Kidney capillary endothelial cell (primary cell): ENCODE results near the gene NT5DC2.
A peak's percentile ranks its signal among the peaks of the same experiment; 100 is the strongest.

Experiments
- DNase-seq: peaks from one replicate; pipeline ENCODE4 v3.0.0-alpha.2; 2018; ENCODE audit warnings: low spot score

Gene NT5DC2

DNA sequence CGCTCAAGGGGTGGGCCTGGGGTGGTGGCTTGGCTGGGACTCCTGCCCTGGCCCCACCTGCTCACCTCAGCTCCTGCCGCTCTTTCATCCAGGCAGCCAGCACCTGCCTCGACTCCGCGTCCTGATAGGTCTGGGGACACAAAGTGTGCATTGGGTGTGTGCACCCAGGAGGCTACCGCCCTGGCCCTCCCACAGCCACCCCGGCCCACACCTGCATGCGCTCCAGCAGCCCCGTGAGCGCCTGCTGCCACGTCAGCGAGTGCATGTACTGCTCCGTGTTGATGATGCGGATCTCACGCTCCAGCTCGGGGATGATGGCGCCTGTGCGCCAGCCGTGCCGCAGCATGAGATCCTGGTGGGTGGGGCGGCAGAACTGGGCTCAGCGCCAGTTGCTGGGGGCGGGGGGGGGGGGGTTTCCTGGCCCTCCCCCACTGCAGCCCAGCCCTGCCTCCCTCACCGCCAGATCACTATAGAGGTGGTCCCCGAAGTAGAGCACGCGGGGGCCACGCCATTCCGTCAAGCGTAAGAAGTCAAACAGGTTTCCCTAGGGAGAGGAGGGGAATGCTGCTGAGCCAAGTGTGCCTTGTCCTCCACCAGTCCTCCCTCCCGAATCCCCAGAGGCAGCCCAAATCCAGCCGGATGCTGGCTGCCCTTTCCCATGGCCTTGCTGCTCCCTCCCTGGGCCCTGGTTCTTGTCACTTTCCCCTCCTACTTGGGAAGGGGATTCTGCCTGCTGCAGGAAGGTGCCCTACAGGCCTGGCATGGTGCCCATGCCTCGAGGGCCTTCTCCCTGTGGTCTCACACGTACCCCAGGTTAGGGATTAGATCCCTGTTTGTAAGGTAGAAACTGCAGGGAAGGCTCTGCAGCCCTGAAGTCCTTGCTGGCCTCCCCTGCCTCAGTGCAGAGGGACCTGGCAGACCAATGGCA is 8.6 kb downstream of the NT5DC2 start:
- peak; percentile 43 for DNase-seq

DNA sequence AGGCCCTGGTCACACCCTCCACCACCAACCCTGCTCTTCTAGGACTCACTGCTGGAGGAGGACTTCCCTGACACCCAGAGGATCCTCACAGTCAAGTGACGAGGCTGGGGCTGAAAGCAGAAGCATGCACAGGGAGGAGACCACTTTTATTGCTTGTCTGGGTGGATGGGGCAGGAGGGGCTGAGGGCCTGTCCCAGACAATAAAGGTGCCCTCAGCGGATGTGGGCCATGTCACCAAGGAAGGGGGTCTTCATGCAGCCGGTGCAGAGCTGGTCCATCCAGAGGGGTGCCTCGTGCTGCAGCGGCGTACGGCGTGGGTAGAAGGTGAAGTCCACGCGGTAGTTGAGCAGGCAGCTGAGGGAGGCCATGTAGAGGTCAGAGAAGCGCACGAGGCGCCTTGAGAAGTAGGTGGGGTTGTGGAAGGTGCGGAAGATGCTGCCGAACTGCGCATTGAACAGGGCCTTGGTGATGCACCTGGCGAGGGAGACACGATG is 9.4 kb downstream of the NT5DC2 start:
- DNase-seq = no peak

DNA sequence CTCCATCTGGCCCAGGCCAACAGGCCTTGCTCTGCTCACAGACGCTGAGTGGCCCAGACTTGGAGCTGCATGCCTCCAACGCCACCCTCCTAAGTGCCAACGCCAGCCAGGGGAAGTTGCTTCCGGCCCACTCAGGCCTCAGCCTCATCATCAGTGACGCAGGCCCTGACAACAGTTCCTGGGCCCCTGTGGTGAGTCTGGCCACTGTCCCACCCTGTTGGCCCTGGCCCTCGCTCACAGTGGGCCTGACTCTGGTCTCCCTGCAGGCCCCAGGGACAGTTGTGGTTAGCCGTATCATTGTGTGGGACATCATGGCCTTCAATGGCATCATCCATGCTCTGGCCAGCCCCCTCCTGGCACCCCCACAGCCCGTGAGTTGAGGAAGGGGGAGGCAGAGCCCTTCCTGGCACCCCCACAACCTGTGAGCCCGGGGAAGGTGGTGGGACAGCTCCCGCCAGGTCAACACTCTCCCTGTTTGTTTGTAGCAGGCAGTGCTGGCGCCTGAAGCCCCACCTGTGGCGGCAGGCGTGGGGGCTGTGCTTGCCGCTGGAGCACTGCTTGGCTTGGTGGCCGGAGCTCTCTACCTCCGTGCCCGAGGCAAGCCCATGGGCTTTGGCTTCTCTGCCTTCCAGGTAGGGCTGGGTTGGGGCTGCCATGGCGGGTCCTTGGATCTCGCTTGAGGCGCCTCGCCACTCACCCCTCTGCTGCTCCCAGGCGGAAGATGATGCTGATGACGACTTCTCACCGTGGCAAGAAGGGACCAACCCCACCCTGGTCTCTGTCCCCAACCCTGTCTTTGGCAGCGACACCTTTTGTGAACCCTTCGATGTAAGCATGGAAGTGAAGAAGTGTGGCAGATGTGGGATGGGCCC is 10.0 kb downstream of the NT5DC2 start:
- no peak for DNase-seq

DNA sequence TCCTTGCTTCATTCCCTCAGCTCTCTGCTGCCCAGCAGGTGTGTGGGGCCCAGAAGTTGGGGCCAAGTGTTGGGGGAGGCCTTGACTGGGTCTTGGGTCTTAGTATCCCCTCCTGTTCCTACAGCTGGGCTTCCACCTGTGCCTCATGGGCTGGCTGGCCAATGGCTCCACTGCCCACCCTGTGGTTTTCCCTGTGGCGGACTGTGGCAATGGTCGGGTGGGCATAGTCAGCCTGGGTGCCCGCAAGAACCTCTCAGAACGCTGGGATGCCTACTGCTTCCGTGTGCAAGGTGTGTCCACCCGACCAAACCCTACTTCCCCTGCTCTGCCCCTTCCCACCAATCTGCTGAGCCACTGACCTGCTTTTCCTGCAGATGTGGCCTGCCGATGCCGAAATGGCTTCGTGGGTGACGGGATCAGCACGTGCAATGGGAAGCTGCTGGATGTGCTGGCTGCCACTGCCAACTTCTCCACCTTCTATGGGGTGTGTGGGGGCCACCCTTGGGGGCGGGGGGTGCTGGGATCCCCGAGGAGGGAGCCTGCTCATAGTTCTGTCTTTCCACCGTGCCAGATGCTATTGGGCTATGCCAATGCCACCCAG is 10.9 kb downstream of the NT5DC2 start:
- DNase-seq = no peak

DNA sequence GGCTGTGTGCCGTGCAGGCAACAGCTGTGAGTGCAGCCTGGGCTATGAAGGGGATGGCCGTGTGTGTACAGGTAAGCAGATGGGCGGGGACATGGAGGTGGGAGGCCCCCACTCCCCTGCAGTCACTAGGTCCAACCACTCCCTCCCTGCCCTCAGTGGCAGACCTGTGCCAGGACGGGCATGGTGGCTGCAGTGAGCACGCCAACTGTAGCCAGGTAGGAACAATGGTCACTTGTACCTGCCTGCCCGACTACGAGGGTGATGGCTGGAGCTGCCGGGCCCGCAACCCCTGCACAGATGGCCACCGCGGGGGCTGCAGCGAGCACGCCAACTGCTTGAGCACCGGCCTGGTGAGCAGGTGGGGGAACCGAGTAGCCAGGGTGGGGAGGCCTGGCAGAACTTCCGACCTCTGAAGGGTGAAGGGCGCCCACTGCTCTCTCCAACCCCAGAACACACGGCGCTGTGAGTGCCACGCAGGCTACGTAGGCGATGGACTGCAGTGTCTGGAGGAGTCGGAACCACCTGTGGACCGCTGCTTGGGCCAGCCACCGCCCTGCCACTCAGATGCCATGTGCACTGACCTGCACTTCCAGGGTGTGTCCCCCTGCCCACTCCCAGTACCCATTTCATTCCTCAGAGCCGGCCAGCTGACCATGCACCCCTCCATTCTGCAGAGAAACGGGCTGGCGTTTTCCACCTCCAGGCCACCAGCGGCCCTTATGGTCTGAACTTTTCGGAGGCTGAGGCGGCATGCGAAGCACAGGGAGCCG is 11.6 kb downstream of the NT5DC2 start:
- no peak for DNase-seq

DNA sequence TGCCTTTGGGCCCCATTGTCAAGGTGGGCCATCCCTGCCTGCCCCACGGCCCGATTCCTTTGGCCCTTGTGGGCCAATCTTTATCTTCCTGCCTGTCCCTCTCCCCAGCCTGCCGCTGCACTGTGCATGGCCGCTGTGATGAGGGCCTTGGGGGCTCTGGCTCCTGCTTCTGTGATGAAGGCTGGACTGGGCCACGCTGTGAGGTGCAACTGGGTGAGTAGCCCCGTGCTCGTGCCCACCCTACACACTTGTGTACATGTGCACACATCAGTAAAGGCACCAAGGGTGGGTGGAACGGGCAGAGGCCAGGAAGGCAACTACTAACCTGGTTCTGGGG is 12.2 kb downstream of the NT5DC2 start:
- DNase-seq = no peak

DNA sequence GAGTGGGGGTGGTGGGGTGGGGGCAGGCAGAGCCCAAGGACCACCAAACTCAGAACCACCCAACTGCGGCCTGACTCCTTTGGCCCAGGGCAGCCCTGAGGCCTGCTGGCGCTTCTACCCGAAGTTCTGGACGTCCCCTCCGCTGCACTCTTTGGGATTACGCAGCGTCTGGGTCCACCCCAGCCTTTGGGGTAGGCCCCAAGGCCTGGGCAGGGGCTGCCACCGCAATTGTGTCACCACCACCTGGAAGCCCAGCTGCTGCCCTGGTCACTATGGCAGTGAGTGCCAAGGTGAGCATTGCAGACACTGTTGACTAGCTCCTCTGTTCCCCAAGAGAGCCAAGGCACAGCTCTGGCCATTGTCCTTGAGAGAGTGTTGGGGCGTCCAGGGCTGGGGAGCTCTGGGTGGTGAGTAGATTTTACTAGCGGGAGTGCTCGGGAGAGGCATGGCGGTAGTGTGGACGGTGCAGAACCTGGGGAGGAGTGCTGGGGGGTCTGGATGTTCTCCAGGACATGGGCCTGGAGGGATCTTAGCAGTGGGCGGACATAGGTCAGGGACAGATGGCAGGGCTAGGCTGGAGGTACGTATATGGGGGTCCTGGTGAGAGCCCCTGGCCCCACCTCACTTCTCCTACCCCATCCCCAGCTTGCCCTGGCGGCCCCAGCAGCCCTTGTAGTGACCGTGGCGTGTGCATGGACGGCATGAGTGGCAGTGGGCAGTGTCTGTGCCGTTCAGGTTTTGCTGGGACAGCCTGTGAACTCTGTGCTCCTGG is 12.8 kb downstream of the NT5DC2 start:
- DNase-seq = no peak

DNA sequence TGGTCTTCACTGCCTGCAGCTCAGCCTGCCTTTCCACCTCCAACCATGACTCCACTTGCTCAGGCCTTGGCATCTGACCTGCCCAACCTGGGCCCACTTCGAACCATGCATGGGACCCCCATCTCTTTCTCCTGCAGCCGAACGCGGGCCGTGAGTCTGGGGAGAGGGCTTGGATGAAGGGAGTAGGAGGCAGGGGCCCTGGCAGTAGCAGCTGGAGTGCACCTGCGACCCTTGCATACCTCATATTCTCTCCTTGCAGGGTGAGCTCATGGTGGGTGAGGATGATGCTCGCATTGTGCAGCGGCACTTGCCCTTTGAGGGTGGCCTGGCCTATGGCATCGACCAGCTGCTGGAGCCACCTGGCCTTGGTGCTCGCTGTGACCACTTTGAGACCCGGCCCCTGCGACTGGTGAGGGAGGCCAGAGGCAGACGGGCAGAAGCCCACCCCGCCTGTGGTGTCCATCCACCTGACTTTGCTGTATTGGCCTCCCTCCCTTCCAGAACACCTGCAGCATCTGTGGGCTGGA is 13.5 kb downstream of the NT5DC2 start:
- no peak for DNase-seq

DNA sequence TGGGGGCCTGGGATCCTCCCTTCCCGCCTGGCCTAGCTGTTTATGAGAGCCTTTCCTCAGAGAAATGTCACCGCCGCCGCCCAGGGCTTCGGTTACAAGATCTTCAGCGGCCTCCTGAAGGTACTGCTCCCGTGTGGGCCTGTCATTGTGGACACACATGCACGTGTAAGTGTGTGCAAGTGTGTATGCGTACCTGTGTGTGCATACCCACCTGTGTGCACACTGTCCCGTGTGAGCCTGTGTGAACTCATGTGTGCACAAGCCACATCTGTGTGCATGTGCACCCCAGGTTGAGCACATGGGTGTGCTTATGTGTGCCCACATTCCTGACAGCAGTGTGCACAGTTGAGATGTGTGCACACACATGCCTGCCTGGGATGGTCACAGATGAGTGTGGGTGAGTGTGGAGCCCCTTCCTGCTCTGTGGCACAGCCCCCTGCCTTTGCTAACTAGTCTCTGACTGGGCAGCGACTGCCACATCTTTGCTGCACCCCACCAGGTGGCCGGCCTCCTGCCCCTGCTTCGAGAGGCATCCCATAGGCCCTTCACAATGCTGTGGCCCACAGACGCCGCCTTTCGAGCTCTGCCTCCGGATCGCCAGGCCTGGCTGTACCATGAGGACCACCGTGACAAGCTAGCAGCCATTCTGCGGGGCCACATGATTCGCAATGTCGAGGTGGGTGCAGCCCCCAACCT is 14.1 kb downstream of the NT5DC2 start:
- DNase-seq = no peak

DNA sequence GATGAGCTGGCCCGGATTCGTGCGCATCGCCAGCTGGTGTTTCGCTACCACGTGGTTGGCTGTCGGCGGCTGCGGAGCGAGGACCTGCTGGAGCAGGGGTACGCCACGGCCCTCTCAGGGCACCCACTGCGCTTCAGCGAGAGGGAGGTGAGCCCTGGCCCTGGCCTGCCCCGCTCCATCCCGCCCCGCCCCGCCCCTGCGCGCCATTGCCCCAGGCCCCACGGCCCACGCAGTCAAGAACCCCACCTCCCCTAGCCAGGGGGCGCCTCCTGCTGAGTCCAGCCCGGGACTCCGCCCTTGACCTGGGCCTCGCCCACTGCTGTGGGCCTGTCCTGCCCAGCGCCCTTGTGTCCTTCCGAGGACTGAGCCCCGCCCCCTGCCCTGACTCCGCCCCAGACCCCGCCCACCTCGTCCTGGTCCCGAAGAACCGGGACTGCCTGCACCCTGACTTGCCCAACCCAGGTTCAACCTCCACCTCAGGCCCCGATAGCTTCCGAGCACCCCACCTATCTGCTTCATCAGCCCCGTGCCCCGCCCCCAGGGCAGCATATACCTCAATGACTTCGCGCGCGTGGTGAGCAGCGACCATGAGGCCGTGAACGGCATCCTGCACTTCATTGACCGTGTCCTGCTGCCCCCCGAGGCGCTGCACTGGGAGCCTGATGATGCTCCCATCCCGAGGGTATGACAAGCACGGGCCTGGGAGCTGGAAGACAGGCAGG is 14.8 kb downstream of the NT5DC2 start:
- DNase-seq = no peak

DNA sequence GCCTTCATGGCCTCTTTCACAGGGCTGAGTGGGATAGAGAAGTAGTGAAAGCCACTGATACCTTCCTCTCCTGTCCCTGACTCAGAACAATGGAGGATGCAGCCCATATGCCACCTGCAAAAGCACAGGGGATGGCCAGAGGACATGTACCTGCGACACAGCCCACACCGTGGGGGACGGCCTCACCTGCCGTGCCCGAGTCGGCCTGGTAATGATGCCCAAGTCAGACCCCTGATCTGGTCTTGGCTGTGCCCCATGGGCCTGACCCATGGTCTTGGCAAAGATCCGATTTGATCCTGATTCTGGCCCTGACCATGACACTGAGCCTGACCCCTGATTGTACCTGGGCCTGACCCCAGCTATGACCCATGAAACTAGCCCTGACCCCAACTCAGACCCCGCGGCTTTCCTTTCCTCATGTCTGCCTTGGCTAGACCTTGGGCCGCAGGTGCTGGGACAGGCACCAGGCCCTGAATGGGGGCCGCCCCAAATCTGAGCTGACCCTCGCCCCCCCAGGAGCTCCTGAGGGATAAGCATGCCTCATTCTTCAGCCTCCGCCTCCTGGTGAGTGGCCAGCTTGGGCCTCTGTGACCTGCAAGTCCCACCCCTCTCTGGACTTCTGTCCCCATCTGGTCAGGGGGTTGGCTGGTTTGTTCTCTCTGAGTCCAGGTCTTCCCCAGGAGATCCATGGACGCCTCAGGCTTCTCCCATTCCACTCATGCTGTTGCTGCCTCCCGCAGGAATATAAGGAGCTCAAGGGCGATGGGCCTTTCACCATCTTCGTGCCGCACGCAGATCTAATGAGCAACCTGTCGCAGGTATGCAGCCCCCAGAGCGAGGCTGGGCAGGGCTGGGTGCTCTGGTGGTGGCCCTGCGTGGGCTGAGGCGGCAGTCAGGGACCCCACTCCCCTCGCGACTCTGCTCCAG is 15.6 kb downstream of the NT5DC2 start:
- DNase-seq = no peak

DNA sequence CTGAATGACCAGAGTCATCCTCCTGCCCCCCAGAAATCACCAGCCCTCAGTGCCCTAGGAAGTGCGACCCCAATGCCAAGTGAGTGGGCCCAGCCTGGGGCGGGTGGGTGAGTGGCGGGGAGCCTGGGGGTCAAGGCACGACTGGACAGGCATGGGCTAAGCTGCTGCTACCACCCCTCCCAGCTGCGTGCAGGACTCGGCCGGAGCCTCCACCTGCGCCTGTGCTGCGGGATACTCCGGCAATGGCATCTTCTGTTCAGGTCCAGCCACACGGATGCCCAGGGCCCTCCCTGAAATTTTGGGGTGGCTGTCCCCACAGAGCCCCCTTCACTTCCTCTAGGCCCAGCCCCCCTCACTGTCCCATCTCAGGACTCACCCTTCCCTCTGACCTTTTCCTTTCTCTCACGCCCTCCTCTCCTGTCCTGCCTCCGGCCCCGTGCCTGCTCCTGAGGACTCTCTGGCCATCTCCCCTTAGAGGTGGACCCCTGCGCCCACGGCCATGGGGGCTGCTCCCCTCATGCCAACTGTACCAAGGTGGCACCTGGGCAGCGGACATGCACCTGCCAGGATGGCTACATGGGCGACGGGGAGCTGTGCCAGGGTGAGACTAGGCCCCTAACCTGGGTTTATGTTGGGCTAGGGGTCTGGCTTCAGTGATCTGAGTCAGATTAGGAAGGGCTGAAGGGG is 17.0 kb downstream of the NT5DC2 start:
- no peak for DNase-seq

DNA sequence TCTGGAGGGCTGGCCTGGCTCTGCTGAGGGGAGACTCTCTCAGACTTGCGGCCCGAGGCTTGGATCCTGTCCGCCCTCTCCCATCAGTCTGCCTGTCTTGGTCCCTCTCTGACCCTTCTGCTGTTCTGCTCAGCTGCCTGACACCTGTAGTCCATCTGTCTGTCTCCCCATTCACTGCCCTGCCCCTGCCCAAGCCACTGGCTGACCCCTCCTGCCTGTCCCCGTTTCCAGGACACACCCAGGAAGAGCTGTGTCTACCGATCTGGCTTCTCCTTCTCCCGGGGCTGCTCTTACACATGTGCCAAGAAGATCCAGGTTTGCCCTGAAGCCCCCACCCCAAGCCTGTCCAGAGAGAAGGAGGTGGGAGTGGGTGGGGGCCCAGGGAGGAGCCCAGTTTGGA is 18.5 kb downstream of the NT5DC2 start:
- DNase-seq = no peak

DNA sequence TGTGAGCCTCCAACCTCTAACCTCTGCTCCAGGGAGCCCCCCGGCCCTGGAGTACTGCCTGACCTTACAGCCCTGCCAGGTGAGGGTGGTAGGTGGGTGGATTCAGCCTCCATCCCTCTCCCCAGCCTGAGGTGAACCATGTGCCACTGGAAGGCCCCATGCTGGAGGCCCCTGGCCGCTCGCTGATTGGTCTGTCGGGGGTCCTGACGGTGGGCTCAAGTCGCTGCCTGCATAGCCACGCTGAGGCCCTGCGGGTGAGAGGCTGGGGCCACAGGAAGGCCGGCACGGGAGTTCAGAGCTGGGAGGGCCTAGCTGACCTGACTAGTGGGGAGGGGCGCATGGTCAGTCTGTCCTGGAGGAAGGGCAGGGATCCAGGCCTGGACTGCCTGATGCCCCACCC is 19.1 kb downstream of the NT5DC2 start:
- no peak for DNase-seq

DNA sequence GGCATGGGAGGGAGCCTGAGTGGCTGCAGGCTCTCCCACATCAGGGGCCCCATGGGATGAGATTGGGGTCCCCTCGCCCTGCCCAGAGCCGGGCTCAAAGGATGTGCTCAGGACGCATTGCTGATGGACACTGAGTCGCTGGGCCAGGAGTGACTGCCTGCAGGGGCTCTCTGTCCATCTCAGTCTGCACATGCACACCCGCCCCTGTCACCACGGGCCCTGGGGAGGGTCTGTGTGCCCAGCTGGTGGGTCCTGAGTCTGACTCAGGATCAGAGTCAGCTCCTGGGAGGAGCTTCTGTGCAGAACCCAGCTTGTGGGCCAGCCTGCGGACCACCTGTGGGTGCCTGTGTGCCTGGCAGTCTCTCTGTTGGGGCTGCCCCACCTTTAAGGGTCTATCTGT is 20.4 kb downstream of the NT5DC2 start:
- no peak for DNase-seq

DNA sequence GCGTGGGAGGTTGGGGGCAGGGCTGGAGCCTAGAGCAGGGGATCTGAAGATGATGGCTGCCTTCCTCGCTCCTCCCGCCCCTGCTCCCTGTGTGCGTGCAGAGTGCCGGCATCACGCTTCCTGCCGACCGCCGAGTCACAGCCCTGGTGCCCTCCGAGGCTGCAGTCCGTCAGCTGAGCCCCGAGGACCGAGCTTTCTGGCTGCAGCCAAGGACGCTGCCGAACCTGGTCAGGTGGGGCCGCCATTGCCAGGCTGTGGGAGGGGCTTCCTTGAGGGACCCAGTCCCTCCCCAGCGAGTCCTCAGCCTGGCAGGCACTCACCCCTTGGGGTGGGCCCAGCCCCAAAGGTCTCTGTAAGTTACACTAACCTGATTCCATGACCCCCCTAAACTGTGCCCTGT is 20.9 kb downstream of the NT5DC2 start:
- DNase-seq = no peak

DNA sequence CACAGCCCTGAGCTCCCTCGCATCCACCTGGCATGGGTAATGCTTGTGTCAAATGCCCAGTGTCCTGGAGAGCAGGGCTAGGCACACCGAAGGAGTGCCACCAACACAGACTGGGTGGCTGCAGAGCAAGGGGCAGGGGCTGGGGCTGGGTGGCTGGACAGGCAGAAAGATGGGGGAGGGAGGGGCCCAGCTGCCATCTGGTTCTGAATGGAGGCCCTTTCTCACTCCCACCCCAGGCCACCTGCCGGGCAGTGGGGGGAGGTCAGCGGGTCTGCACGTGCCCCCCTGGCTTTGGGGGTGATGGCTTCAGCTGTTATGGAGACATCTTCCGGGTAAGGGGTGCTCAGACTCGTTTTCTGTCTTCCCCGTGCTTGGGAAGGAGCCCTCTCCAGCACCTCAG is 21.6 kb downstream of the NT5DC2 start:
- no peak for DNase-seq

DNA sequence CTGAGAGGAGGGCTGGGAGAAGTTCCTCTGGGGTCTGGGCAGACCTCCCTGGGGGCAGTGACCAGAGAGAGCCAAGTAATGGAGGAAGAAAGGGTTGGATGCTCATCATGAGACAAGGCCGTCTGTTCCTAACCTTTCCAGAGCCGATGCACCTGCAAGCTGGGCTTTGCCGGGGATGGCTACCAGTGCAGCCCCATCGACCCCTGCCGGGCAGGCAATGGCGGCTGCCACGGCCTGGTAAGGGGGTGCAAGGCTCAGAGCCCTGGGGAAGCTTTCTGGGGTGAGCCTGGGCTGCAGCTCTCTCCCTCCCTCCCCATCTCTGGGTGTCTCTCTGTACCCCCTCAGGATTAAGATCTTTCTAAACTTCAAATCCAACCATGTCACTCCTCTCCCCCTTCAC is 22.1 kb downstream of the NT5DC2 start:
- DNase-seq = no peak
